Osteoblast (primary cell): ENCODE results near the gene KIRREL3. TPM values are rescaled to one million over a fixed set of nuclear protein-coding genes. Genes with fewer than 3 reads are reported as not detected.
A peak's percentile ranks its signal among the peaks of the same experiment; 100 is the strongest.

ENCODE experiments used
- DNase-seq: peaks from one replicate; pipeline ENCODE4 v3.0.0; 2011; ENCODE audit warnings: low spot score, mixed read lengths; ENCODE audit not compliant: insufficient read length; ENCODE audit errors: missing footprints
- H2AFZ ChIP-seq: 2 replicates; pipeline ENCODE4 v1.6.0; 2011; ENCODE audit warnings: mild to moderate bottlenecking, low read length
- H3K27ac ChIP-seq: 2 replicates; pipeline ENCODE4 v1.5.1; 2011; ENCODE audit warnings: mild to moderate bottlenecking, low read depth, low read length, moderate library complexity
- H3K27me3 ChIP-seq: 2 replicates; pipeline ENCODE4 v1.6.0; 2012; ENCODE audit warnings: mild to moderate bottlenecking, control low read depth, inconsistent platforms, low read length, moderate library complexity; ENCODE audit not compliant: insufficient read depth
- H3K36me3 ChIP-seq: 2 replicates; pipeline ENCODE4 v1.5.1; 2011; ENCODE audit warnings: mild to moderate bottlenecking, low read length, control low read depth, moderate library complexity; ENCODE audit not compliant: insufficient read depth
- H3K4me1 ChIP-seq: 2 replicates; pipeline ENCODE4 v1.5.1; 2011; ENCODE audit warnings: mild to moderate bottlenecking, low read length, control low read depth, moderate library complexity; ENCODE audit not compliant: insufficient read depth
- H3K4me2 ChIP-seq: 2 replicates; pipeline ENCODE4 v1.6.0; 2011; ENCODE audit warnings: mild to moderate bottlenecking, low read length; ENCODE audit not compliant: insufficient read depth
- H3K4me3 ChIP-seq: fragments of 200-600 bp; sonication (generic); 3 replicates; pipeline ENCODE4 v1.5.1; 2012; ENCODE audit warnings: mild to moderate bottlenecking, low read length, inconsistent platforms; ENCODE audit not compliant: insufficient read depth
- H3K79me2 ChIP-seq: 2 replicates; pipeline ENCODE4 v1.6.0; 2012; ENCODE audit warnings: mild to moderate bottlenecking, low read length, control low read depth, inconsistent platforms; ENCODE audit not compliant: insufficient read depth
- H3K9me3 ChIP-seq: 2 replicates; pipeline ENCODE4 v1.5.1; 2011; ENCODE audit warnings: low read depth, low read length, control low read depth
- H4K20me1 ChIP-seq: 2 replicates; pipeline ENCODE4 v1.6.0; 2012; ENCODE audit warnings: mild to moderate bottlenecking, low read length, control low read depth; ENCODE audit not compliant: insufficient read depth
- CTCF ChIP-seq: IDR thresholded peaks from 2 replicates; pipeline ENCODE4 v1.5.1; 2011; ENCODE audit warnings: mild to moderate bottlenecking, low read depth, low read length, moderate library complexity; ENCODE audit errors: extremely low read depth
- total RNA-seq: library from RNA; depleted of rRNA; stranded (reverse); fragments of >200 nt; gene quantifications from 2 replicates; pipeline ENCODE4 v1.2.3, GENCODE V29; 2012

Gene KIRREL3
- total RNA-seq, 1 donor: 3.6 TPM

- Histone ChIP-seq H3K27me3 (no peaks in the 10 kb centered on the region), H3K4me1 (no peaks in the 10 kb centered on the region), H3K4me2 (no peak overlapping the region), H2AFZ (no peak overlapping the region), H3K79me2 (no peaks in the 10 kb centered on the region), H3K4me3 (no peak overlapping the region), H3K9me3 (no peaks in the 10 kb centered on the region), H3K27ac (no peak overlapping the region), H3K36me3 (no peaks in the 10 kb centered on the region), H4K20me1 (peaks cover 5% of the 10 kb centered on the region)
- no peak for DNase-seq
- TF ChIP-seq CTCF: no peak
Measured at GRCh38 chr11:126765196-126765595, 235.4 kb downstream of the KIRREL3 start.

GRCh38 chr11:126764231-126764630 is 236.3 kb downstream of the KIRREL3 start:
- Histone ChIP-seq H3K9me3 (no peaks in the 10 kb centered on the region), H3K4me2 (no peak overlapping the region), H3K79me2 (no peaks in the 10 kb centered on the region), H3K36me3 (no peaks in the 10 kb centered on the region), H3K4me1 (no peaks in the 10 kb centered on the region), H3K4me3 (no peak overlapping the region), H4K20me1 (peaks cover 5% of the 10 kb centered on the region), H2AFZ (no peak overlapping the region), H3K27me3 (no peaks in the 10 kb centered on the region), H3K27ac (no peak overlapping the region)
- DNase-seq: no peak
- peak; percentile 19 for TF ChIP-seq CTCF

- H3K4me1 ChIP-seq: no peaks in the 10 kb centered on the region
- H3K9me3 ChIP-seq: no peaks in the 10 kb centered on the region
- no peak overlapping the region for H3K4me3 ChIP-seq
- no peak overlapping the region for H3K4me2 ChIP-seq
- no peak for TF ChIP-seq CTCF
- H3K79me2 ChIP-seq: no peaks in the 10 kb centered on the region
- H3K36me3 ChIP-seq: no peaks in the 10 kb centered on the region
- DNase-seq: no peak
- H3K27me3 ChIP-seq: no peaks in the 10 kb centered on the region
- no peak overlapping the region for H2AFZ ChIP-seq
- no peak overlapping the region for H3K27ac ChIP-seq
- H4K20me1 ChIP-seq: peaks cover 2% of the 10 kb centered on the region
Measured at GRCh38 chr11:126756855-126757254, 243.7 kb downstream of the KIRREL3 start.

- H3K27me3 ChIP-seq: no peaks in the 10 kb centered on the region
- H3K4me1 ChIP-seq: no peaks in the 10 kb centered on the region
- peaks cover 2% of the 10 kb centered on the region for H4K20me1 ChIP-seq
- H3K27ac ChIP-seq: no peak overlapping the region
- no peak overlapping the region for H2AFZ ChIP-seq
- no peak overlapping the region for H3K4me2 ChIP-seq
- no peak overlapping the region for H3K4me3 ChIP-seq
- no peaks in the 10 kb centered on the region for H3K9me3 ChIP-seq
- no peaks in the 10 kb centered on the region for H3K36me3 ChIP-seq
- H3K79me2 ChIP-seq: no peaks in the 10 kb centered on the region
- no peak for DNase-seq
- TF ChIP-seq CTCF: no peak
Measured at GRCh38 chr11:126756421-126756820, 244.1 kb downstream of the KIRREL3 start.
